Measurements from ENCODE around the gene TOMM6. TPM values are rescaled to one million over a fixed set of nuclear protein-coding genes. Genes with fewer than 3 reads are reported as not detected.

The TOMM6 gene
- total RNA-seq, 1 experiment from 2014 or later, result 292 TPM

DNA sequence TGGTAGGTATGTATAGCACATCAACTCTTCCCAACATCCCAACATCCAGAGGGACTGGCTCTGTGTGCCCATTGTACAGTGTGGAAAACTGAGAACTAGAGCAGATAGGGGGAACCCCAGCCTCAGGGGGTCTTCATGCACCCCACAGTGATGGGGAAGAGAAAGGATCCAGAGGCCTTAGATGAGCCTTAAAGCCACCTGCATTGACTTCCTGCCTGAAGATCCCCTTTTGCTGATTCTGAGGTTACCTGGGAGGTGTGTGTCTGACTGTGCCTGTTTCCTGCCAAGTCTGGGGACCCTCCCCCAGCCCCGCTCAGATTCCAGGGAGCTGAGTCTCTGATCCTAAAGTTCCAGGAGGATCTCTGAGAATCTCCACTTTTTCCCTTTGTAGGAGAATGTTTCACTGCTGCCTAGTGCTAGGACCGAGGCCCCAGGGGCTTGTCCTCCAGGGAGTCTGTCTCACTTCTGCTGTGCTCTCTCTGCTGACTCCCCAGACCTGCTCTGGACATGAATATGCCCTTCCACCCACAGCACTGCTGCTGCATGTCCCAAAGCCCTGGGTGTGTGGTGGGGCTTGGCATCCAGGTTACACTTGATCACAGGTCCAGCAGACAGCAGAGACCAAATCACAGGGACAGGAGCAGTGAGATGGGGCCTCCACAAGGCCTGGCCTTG lies 27.5 kb upstream of the TOMM6 start:
- no peak overlapping the region for H3K27ac ChIP-seq (ENCODE audit: low read depth, low read length)
- intact Hi-C loops (cut with micrococcal nuclease), result no loop called here
- H3K9ac ChIP-seq (ENCODE audit: low read length), result no peak overlapping the region
- no TSS peak for BruUV-seq (replicated peaks)
- ChIA-PET CTCF (no interaction called here), RAD21 (ENCODE audit: low non-redundant PET in 1 of 2, low total read pairs in 2 of 2, uncharacterized antibody in 2 of 2, unreplicated experiment in 2 of 2) (no interaction called here), POLR2A (no interaction called here)
- DNase-seq (ENCODE audit: low read depth, low spot score), result no peak
- H3K36me3 ChIP-seq (ENCODE audit: control insufficient read depth in 1 of 2, insufficient read depth in 2 of 2, low read length in 2 of 2), result no peaks in the 10 kb centered on the region
- H3K9me2 ChIP-seq (ENCODE audit: insufficient read depth), result no peaks in the 10 kb centered on the region
- TF ChIP-seq ZFX (IDR thresholded peaks at IDR 0.05) (no peak), EGR1 (IDR thresholded peaks at IDR 0.05; ENCODE audit: low read depth) (no peak), CBX3 (IDR thresholded peaks at IDR 0.05; ENCODE audit: low read depth) (no peak), SIN3A (IDR thresholded peaks at IDR 0.05; ENCODE audit: low read depth) (no peak), POLR2AphosphoS5 (IDR thresholded peaks at IDR 0.05; ENCODE audit: low read depth, low read length) (no peak), POLR2A (IDR thresholded peaks at IDR 0.05; ENCODE audit: borderline replicate concordance, extremely low read depth, insufficient read depth, insufficient read length) (no peak), ELF1 (IDR thresholded peaks at IDR 0.05; ENCODE audit: borderline replicate concordance, low read depth) (no peak), SRF (IDR thresholded peaks at IDR 0.05; ENCODE audit: low read depth) (no peak), SP1 (IDR thresholded peaks at IDR 0.05; ENCODE audit: low read depth) (no peak), CEBPB (IDR thresholded peaks at IDR 0.05; ENCODE audit: low read depth) (no peak)
- TF ChIP-seq, protein P1, sequence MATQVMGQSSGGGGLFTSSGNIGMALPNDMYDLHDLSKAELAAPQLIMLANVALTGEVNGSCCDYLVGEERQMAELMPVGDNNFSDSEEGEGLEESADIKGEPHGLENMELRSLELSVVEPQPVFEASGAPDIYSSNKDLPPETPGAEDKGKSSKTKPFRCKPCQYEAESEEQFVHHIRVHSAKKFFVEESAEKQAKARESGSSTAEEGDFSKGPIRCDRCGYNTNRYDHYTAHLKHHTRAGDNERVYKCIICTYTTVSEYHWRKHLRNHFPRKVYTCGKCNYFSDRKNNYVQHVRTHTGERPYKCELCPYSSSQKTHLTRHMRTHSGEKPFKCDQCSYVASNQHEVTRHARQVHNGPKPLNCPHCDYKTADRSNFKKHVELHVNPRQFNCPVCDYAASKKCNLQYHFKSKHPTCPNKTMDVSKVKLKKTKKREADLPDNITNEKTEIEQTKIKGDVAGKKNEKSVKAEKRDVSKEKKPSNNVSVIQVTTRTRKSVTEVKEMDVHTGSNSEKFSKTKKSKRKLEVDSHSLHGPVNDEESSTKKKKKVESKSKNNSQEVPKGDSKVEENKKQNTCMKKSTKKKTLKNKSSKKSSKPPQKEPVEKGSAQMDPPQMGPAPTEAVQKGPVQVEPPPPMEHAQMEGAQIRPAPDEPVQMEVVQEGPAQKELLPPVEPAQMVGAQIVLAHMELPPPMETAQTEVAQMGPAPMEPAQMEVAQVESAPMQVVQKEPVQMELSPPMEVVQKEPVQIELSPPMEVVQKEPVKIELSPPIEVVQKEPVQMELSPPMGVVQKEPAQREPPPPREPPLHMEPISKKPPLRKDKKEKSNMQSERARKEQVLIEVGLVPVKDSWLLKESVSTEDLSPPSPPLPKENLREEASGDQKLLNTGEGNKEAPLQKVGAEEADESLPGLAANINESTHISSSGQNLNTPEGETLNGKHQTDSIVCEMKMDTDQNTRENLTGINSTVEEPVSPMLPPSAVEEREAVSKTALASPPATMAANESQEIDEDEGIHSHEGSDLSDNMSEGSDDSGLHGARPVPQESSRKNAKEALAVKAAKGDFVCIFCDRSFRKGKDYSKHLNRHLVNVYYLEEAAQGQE (IDR thresholded peaks at IDR 0.05; ENCODE audit: low read depth), result no peak
- TF ChIP-seq, protein P2, sequence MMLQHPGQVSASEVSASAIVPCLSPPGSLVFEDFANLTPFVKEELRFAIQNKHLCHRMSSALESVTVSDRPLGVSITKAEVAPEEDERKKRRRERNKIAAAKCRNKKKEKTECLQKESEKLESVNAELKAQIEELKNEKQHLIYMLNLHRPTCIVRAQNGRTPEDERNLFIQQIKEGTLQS (IDR thresholded peaks at IDR 0.05), result no peak
- H3K27me3 ChIP-seq (ENCODE audit: insufficient read depth, low read length), result no peaks in the 10 kb centered on the region
- H3K9me3 ChIP-seq (ENCODE audit: control insufficient read depth in 1 of 2, insufficient read depth in 1 of 2, low read depth in 1 of 2, low read length in 2 of 2), result no peaks in the 10 kb centered on the region
- no peak overlapping the region for H2AFZ ChIP-seq (ENCODE audit: low read depth, low read length, poor library complexity, severe bottlenecking)
- H3K79me2 ChIP-seq (ENCODE audit: insufficient read depth, low read length), result no peaks in the 10 kb centered on the region
- no peak overlapping the region for H3K4me2 ChIP-seq (ENCODE audit: low read length)
- no peak overlapping the region for H3K4me3 ChIP-seq (replicated peaks in 1 of 2; ENCODE audit: low read depth in 1 of 2, low read length in 2 of 2)
- H3K4me1 ChIP-seq (ENCODE audit: control insufficient read depth in 1 of 2, insufficient read depth in 2 of 2, low read length in 2 of 2), result peaks cover 0 to 3% of the 10 kb centered on the region in 2 experiments; a peak in 1 of 4 replicates
- H4K20me1 ChIP-seq (ENCODE audit: insufficient read depth), result no peaks in the 10 kb centered on the region
- no peak for ATAC-seq
